GM10248 (cell line): ENCODE measurements around the gene SRP14.

Experiments
- CTCF ChIA-PET: fragments of 300-600 bp; sonication (Branson Sonifier 250); formaldehyde crosslinking; extraction: SDS; loops from one replicate; lab custom pipeline; 2021; ENCODE audit warnings: antibody characterized with exemption; lab: Yijun Ruan, JAX
- POLR2A ChIA-PET: fragments of 350-650 bp; sonication (Branson Sonifier 250); formaldehyde crosslinking; extraction: SDS; loops from one replicate; lab custom pipeline; 2020; ENCODE audit warnings: antibody characterized with exemption; lab: Yijun Ruan, JAX
- DNase-seq: peaks from one replicate; pipeline ENCODE4 v3.0.0; 2012; ENCODE audit errors: extremely low spot score
- CTCF ChIP-seq: IDR thresholded peaks from 2 replicates; pipeline ENCODE4 v1.5.1; 2012; ENCODE audit warnings: mild to moderate bottlenecking, low read depth; ENCODE audit errors: extremely low read depth, missing control alignments, control extremely low read depth

Gene SRP14

GRCh38 chr15:40008061-40008765 lies 30.8 kb downstream of the SRP14 start:
- no peak for DNase-seq
- ChIA-PET POLR2A (no interaction called here), CTCF (interaction anchor here (1.0 to 4.1 kb wide), 6 partner anchors 14 to 330 kb away, joined by 3 to 13 read pairs (median 4); no protein-coding TSS in a partner anchor)
- no peak for TF ChIP-seq CTCF

- no peak for DNase-seq
- CTCF ChIA-PET = interaction anchor here (1.0 to 4.1 kb wide), 4 partner anchors 9 to 211 kb away, joined by 3 to 13 read pairs (median 4); no protein-coding TSS in a partner anchor
- POLR2A ChIA-PET = no interaction called here
- no peak for TF ChIP-seq CTCF
Observed at GRCh38 chr15:40006646-40007045, 32.3 kb downstream of the SRP14 start.

GRCh38 chr15:40006003-40006402 lies 33.0 kb downstream of the SRP14 start:
- TF ChIP-seq CTCF = no peak
- ChIA-PET CTCF (interaction anchor here (1.0 to 4.1 kb wide), 3 partner anchors 8 to 11 kb away, joined by 3 to 13 read pairs (median 3); no protein-coding TSS in a partner anchor), POLR2A (no interaction called here)
- no peak for DNase-seq

GRCh38 chr15:40003116-40003916 lies 35.7 kb downstream of the SRP14 start:
- no peak for TF ChIP-seq CTCF
- no peak for DNase-seq
- ChIA-PET POLR2A (no interaction called here), CTCF (interaction anchor here (1.1 to 1.7 kb wide), 9 partner anchors 8 to 103 kb away, joined by 3 to 4 read pairs (median 3); no protein-coding TSS in a partner anchor)

GRCh38 chr15:40002295-40002694 lies 36.7 kb downstream of the SRP14 start:
- ChIA-PET POLR2A (no interaction called here), CTCF (interaction anchor here (1.1 to 1.7 kb wide), 6 partner anchors 9 to 39 kb away, joined by 3 to 4 read pairs (median 4); no protein-coding TSS in a partner anchor)
- no peak for DNase-seq

More at GRCh38 chr15:40002295-40002694, 36.7 kb downstream of the SRP14 start:
- TF ChIP-seq CTCF = no peak
